Epidermal melanocyte (primary cell): Measurements from ENCODE around the gene PCDHGB2.
"Not testable (repeated sequence)": the region's sequence is repeated elsewhere in the genome, so short reads cannot be mapped to it uniquely, and the experiment has no call there.

Experiments
- DNase-seq: peaks from one replicate; pipeline ENCODE4 v3.0.0; 2011; ENCODE audit warnings: low spot score; ENCODE audit not compliant: insufficient read length

PCDHGB2 gene

GRCh38 chr5:141359790-141360426 lies at the start of gene PCDHGB2:
Gene PCDHGB2 (plus strand): TSS chr5:141359994. CDS start chr5:141360136, 142 bp downstream.
- DNase-seq, result no peak

- DNase-seq, result no peak
Measured at GRCh38 chr5:141313711-141314110, 46.1 kb upstream of the PCDHGB2 start.

- not testable (repeated sequence) for DNase-seq
Measured at GRCh38 chr5:141316963-141317362, 42.8 kb upstream of the PCDHGB2 start.

- DNase-seq, result no peak
Measured at GRCh38 chr5:141319202-141319601, 40.6 kb upstream of the PCDHGB2 start.

- no peak for DNase-seq
Measured at GRCh38 chr5:141319699-141320098, 40.1 kb upstream of the PCDHGB2 start.

GRCh38 chr5:141320225-141321169 lies 39.3 kb upstream of the PCDHGB2 start, which contains the start of gene TAF7:
Gene TAF7 (minus strand): TSS chr5:141320784. CDS start chr5:141320044, 740 bp downstream.
- DNase-seq, result peak; percentile 80

GRCh38 chr5:141322261-141322660 lies 37.5 kb upstream of the PCDHGB2 start:
- DNase-seq, result no peak

- DNase-seq, result no peak
Measured at GRCh38 chr5:141326088-141326854, 33.5 kb upstream of the PCDHGB2 start.

GRCh38 chr5:141328231-141328630 lies 31.6 kb upstream of the PCDHGB2 start:
- no peak for DNase-seq

- DNase-seq, result no peak
Measured at GRCh38 chr5:141330299-141331080, 29.3 kb upstream of the PCDHGB2 start, which contains the start of gene PCDHGA1. Gene PCDHGA1 (plus strand): TSS chr5:141330514.

GRCh38 chr5:141332571-141332970 lies 27.2 kb upstream of the PCDHGB2 start:
- DNase-seq, result not testable (repeated sequence)

GRCh38 chr5:141338538-141339306 lies 21.1 kb upstream of the PCDHGB2 start, which contains the start of gene PCDHGA2:
Gene PCDHGA2 (plus strand): TSS chr5:141338760.
- DNase-seq, result no peak

- DNase-seq, result not testable (repeated sequence)
Measured at GRCh38 chr5:141340781-141341354, 18.9 kb upstream of the PCDHGB2 start.

GRCh38 chr5:141342773-141343172 lies 17.0 kb upstream of the PCDHGB2 start:
- DNase-seq, result no peak

GRCh38 chr5:141343242-141343952 lies 16.4 kb upstream of the PCDHGB2 start, which contains the start of gene PCDHGA3:
Gene PCDHGA3 (plus strand): TSS chr5:141343829. CDS start chr5:141344034, 205 bp downstream.
- no peak for DNase-seq

GRCh38 chr5:141343953-141344463 lies 15.8 kb upstream of the PCDHGB2 start:
- no peak for DNase-seq

GRCh38 chr5:141345327-141345726 lies 14.5 kb upstream of the PCDHGB2 start:
- no peak for DNase-seq

- DNase-seq, result not testable (repeated sequence)
Measured at GRCh38 chr5:141346017-141346416, 13.8 kb upstream of the PCDHGB2 start.
